IPS-15b (cell line): ENCODE results near the gene GALR1.
"Not testable (repeated sequence)": the region's sequence is repeated elsewhere in the genome, so short reads cannot be mapped to it uniquely, and the experiment has no call there.

Experiments used
- H3K27me3 ChIP-seq: one replicate; pipeline ENCODE4 v1.6.1; 2013; ENCODE audit warnings: low read length; ENCODE audit not compliant: control insufficient read depth, insufficient read depth
- H3K36me3 ChIP-seq: one replicate; pipeline ENCODE4 v1.6.1; 2013; ENCODE audit warnings: low read length; ENCODE audit not compliant: control insufficient read depth, insufficient read depth
- H3K4me1 ChIP-seq: one replicate; pipeline ENCODE4 v1.6.1; 2013; ENCODE audit warnings: mild to moderate bottlenecking, low read length; ENCODE audit not compliant: control insufficient read depth, insufficient read depth
- H3K4me3 ChIP-seq: one replicate; pipeline ENCODE4 v1.5.1; 2013; ENCODE audit warnings: low read depth, low read length
- H3K9ac ChIP-seq: one replicate; pipeline ENCODE4 v1.6.1; 2013; ENCODE audit warnings: low read depth, mild to moderate bottlenecking, low read length
- H3K9me3 ChIP-seq: one replicate; pipeline ENCODE4 v1.6.1; 2013; ENCODE audit warnings: mild to moderate bottlenecking, low read length; ENCODE audit not compliant: control insufficient read depth, insufficient read depth

GALR1 gene

GRCh38 chr18:77254711-77255405 is 5.2 kb downstream of the GALR1 start:
- Histone ChIP-seq H3K9ac (no peak overlapping the region), H3K4me3 (no peak overlapping the region), H3K27me3 (peaks cover 27% of the 10 kb centered on the region)

GRCh38 chr18:77255426-77256105 is 5.9 kb downstream of the GALR1 start:
- Histone ChIP-seq H3K4me3 (no peak overlapping the region), H3K4me1 (peaks cover 5% of the 10 kb centered on the region), H3K9ac (no peak overlapping the region), H3K36me3 (no peaks in the 10 kb centered on the region), H3K27me3 (peaks cover 21% of the 10 kb centered on the region), H3K9me3 (no peaks in the 10 kb centered on the region)

More at GRCh38 chr18:77254711-77255405, 5.2 kb downstream of the GALR1 start:
- no peaks in the 10 kb centered on the region for H3K9me3 ChIP-seq
- H3K36me3 ChIP-seq = no peaks in the 10 kb centered on the region
- H3K4me1 ChIP-seq = peaks cover 5% of the 10 kb centered on the region

- H3K9ac ChIP-seq = no peak overlapping the region
- no peak overlapping the region for H3K4me3 ChIP-seq
- H3K27me3 ChIP-seq = no peaks in the 10 kb centered on the region
- no peaks in the 10 kb centered on the region for H3K4me1 ChIP-seq
- no peaks in the 10 kb centered on the region for H3K36me3 ChIP-seq
- H3K9me3 ChIP-seq = no peaks in the 10 kb centered on the region
Observed at GRCh38 chr18:77262643-77263465, 13.2 kb downstream of the GALR1 start.

- Histone ChIP-seq H3K4me3 (no peak overlapping the region), H3K36me3 (no peaks in the 10 kb centered on the region), H3K27me3 (no peaks in the 10 kb centered on the region), H3K9ac (no peak overlapping the region), H3K4me1 (no peaks in the 10 kb centered on the region), H3K9me3 (no peaks in the 10 kb centered on the region)
Observed at GRCh38 chr18:77263466-77263763, 13.8 kb downstream of the GALR1 start.

- Histone ChIP-seq H3K4me3 (no peak overlapping the region), H3K36me3 (no peaks in the 10 kb centered on the region), H3K9ac (no peak overlapping the region), H3K9me3 (no peaks in the 10 kb centered on the region), H3K4me1 (peaks cover 13% of the 10 kb centered on the region), H3K27me3 (no peaks in the 10 kb centered on the region)
Observed at GRCh38 chr18:77267969-77268368, 18.3 kb downstream of the GALR1 start.

- no peak overlapping the region for H3K9ac ChIP-seq
- H3K9me3 ChIP-seq = no peaks in the 10 kb centered on the region
- no peaks in the 10 kb centered on the region for H3K27me3 ChIP-seq
- peaks cover 13% of the 10 kb centered on the region for H3K4me1 ChIP-seq
- H3K4me3 ChIP-seq = no peak overlapping the region
- no peaks in the 10 kb centered on the region for H3K36me3 ChIP-seq
Observed at GRCh38 chr18:77268456-77268855, 18.8 kb downstream of the GALR1 start.

GRCh38 chr18:77271576-77272481 is 22.2 kb downstream of the GALR1 start:
- H3K36me3 ChIP-seq = no peaks in the 10 kb centered on the region
- H3K27me3 ChIP-seq = no peaks in the 10 kb centered on the region
- H3K9ac ChIP-seq = no peak overlapping the region
- H3K9me3 ChIP-seq = no peaks in the 10 kb centered on the region
- no peak overlapping the region for H3K4me3 ChIP-seq
- peaks cover 13% of the 10 kb centered on the region for H3K4me1 ChIP-seq

- H3K36me3 ChIP-seq, H3K9ac ChIP-seq, H3K4me1 ChIP-seq, H3K4me3 ChIP-seq, H3K27me3 ChIP-seq, H3K9me3 ChIP-seq: not testable (repeated sequence)
Observed at GRCh38 chr18:77290841-77291240, 41.2 kb downstream of the GALR1 start.

GRCh38 chr18:77298172-77298571 is 48.5 kb downstream of the GALR1 start:
- Histone ChIP-seq H3K9ac (no peak overlapping the region), H3K4me1 (no peaks in the 10 kb centered on the region), H3K36me3 (no peaks in the 10 kb centered on the region), H3K27me3 (no peaks in the 10 kb centered on the region), H3K9me3 (no peaks in the 10 kb centered on the region), H3K4me3 (no peak overlapping the region)

- Histone ChIP-seq H3K9ac (no peak overlapping the region), H3K4me3 (no peak overlapping the region), H3K4me1 (no peaks in the 10 kb centered on the region), H3K27me3 (no peaks in the 10 kb centered on the region), H3K9me3 (no peaks in the 10 kb centered on the region), H3K36me3 (no peaks in the 10 kb centered on the region)
Observed at GRCh38 chr18:77299706-77300105, 50.1 kb downstream of the GALR1 start.

- H3K4me1 ChIP-seq = no peaks in the 10 kb centered on the region
- H3K27me3 ChIP-seq = no peaks in the 10 kb centered on the region
- H3K9me3 ChIP-seq = no peaks in the 10 kb centered on the region
- no peak overlapping the region for H3K4me3 ChIP-seq
- H3K9ac ChIP-seq = no peak overlapping the region
- H3K36me3 ChIP-seq = no peaks in the 10 kb centered on the region
Observed at GRCh38 chr18:77300579-77300978, 50.9 kb downstream of the GALR1 start.
